Upper lobe of left lung (tissue), 4 donors: Measurements from ENCODE around the gene SYNPR.

Experiments
- EP300 ChIP-seq, 4 donors: sonication (generic); formaldehyde crosslinking; IDR thresholded peaks; one replicate each; pipeline ENCODE4 v1.5.1; 2017; ENCODE audit warnings: antibody characterized with exemption in 4 of 4, control low read depth in 2 of 4
- POLR2A ChIP-seq, 4 donors: fragments of 450-650 bp; IDR thresholded peaks; one replicate each; pipeline ENCODE4 v1.5.1; 2016 to 2017; ENCODE audit warnings: antibody characterized with exemption in 4 of 4, mild to moderate bottlenecking in 2 of 4
- POLR2AphosphoS5 ChIP-seq, 2 donors: sonication (generic); formaldehyde crosslinking; IDR thresholded peaks; one replicate each; pipeline ENCODE4 v1.5.1; 2017; ENCODE audit warnings: antibody characterized with exemption in 2 of 2
- TF ChIP-seq, protein P1 (sequence below), 6 experiments: fragments of 450-650 bp in 4 of 6; fragments of 200-600 bp in 2 of 6; sonication (generic) in 2 of 6; IDR thresholded peaks; one replicate each; pipeline ENCODE4 v1.5.1; 2016 to 2019; ENCODE audit warnings: antibody characterized with exemption in 6 of 6

DNA sequence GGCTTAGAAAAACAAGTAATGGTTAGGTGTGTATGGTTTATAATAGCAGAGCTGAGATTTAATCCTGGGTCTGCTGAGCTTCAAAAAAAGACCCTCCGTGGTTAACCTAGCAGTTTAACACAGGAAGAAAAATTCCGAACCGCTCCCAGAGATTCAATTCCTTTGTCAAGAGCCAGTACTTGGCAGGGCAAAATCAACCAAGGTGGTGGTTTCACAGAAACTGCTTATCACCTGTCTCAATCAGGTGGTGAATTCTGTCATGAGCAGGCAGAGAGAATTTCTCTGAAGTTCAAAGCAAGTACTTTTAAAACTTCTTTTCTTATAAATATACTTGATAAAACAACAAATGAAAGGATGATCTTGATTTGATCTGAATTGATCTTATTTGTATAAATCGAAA is 17.2 kb downstream of the SYNPR start:
- TF ChIP-seq, protein P1, sequence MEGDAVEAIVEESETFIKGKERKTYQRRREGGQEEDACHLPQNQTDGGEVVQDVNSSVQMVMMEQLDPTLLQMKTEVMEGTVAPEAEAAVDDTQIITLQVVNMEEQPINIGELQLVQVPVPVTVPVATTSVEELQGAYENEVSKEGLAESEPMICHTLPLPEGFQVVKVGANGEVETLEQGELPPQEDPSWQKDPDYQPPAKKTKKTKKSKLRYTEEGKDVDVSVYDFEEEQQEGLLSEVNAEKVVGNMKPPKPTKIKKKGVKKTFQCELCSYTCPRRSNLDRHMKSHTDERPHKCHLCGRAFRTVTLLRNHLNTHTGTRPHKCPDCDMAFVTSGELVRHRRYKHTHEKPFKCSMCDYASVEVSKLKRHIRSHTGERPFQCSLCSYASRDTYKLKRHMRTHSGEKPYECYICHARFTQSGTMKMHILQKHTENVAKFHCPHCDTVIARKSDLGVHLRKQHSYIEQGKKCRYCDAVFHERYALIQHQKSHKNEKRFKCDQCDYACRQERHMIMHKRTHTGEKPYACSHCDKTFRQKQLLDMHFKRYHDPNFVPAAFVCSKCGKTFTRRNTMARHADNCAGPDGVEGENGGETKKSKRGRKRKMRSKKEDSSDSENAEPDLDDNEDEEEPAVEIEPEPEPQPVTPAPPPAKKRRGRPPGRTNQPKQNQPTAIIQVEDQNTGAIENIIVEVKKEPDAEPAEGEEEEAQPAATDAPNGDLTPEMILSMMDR (IDR thresholded peaks at IDR 0.05): no peak
- no peak for TF ChIP-seq POLR2AphosphoS5 (IDR thresholded peaks at IDR 0.05)
- TF ChIP-seq POLR2A (IDR thresholded peaks at IDR 0.05): no peak
- no peak for TF ChIP-seq EP300 (IDR thresholded peaks at IDR 0.05)
